H1 (cell line): ENCODE data around the gene ABLIM1. TPM values are rescaled to one million over a fixed set of nuclear protein-coding genes. Genes with fewer than 3 reads are reported as not detected.

Experiments used
- CBX8 ChIP-seq: fragments of 300-800, 300-1000 bp; sonication (generic); IDR thresholded peaks from 2 replicates; pipeline ENCODE4 v1.7.1; 2016; ENCODE audit warnings: low read depth, low read length, borderline replicate concordance
- NANOG ChIP-seq: IDR thresholded peaks from 2 replicates; pipeline ENCODE4 v1.6.1; 2011; ENCODE audit warnings: low read length, low read depth, mild to moderate bottlenecking, inconsistent platforms; ENCODE audit not compliant: insufficient read depth, poor library complexity, severe bottlenecking
- SIX5 ChIP-seq: IDR thresholded peaks from 2 replicates; pipeline ENCODE4 v1.6.1; 2011; ENCODE audit warnings: mild to moderate bottlenecking, low read depth, low read length
- SP4 ChIP-seq: IDR thresholded peaks from 2 replicates; pipeline ENCODE4 v1.6.1; 2012; ENCODE audit warnings: low read length, inconsistent platforms
- polyA plus RNA-seq, 7 experiments: library from polyadenylated mRNA; depleted of rRNA in 3 of 7; stranded (reverse) in 5 of 7; unstranded in 2 of 7; fragments of >200 nt in 5 of 7; fragments of 200-250 nt in 2 of 7; gene quantifications; 1 replicate in 5 of 7; 2 replicates in 1 of 7; 4 replicates in 1 of 7; pipeline versions ENCODE4 v1.2.1 to v1.2.3, GENCODE V29; 2011 to 2013; ENCODE audit warnings: missing spikeins in 2 of 7, mixed read lengths in 2 of 7
- total RNA-seq: library from RNA; stranded (reverse); fragmentation: NEBNext Ultra II Directional; extraction: Animal tissue kit (Norgen Biotek cat#: 25700); gene quantifications from 2 replicates; pipeline ENCODE4 v1.2.1, GENCODE V29; 2021

Gene ABLIM1
- total and polyA plus RNA-seq, 2 of the 8 experiments (the other 6 are each of a cell fraction or from before 2014, with no cell fraction given) = 51.2 to 51.7 TPM

- TF ChIP-seq CBX8 (no peak), SIX5 (no peak), NANOG (no peak), SP4 (no peak)
These were observed 64.8 kb downstream of the ABLIM1 start (continued) for GRCh38 chr10:114593240-114593792.
